ENCODE data around the gene SOCS2. TPM values are rescaled to one million over a fixed set of nuclear protein-coding genes. Genes with fewer than 3 reads are reported as not detected.
"Not testable (repeated sequence)": the region's sequence is repeated elsewhere in the genome, so short reads cannot be mapped to it uniquely, and the experiment has no call there.

The SOCS2 gene, protein sequence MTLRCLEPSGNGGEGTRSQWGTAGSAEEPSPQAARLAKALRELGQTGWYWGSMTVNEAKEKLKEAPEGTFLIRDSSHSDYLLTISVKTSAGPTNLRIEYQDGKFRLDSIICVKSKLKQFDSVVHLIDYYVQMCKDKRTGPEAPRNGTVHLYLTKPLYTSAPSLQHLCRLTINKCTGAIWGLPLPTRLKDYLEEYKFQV
- polyA plus RNA-seq (2014; cell fraction: cytosol; rRNA removed) = 34.9 and 55.9 TPM in 2 replicates
- 70.1 and 81.4 TPM in 2 replicates for polyA plus RNA-seq (2014; cell fraction: nucleus; rRNA removed)

- peak; percentile 46 for DNase-seq (ENCODE audit: low spot score)
Measured at GRCh38 chr12:93571925-93572711, at the start of gene SOCS2. Gene SOCS2, plus strand, starts transcription at chr12:93572675. Its CDS starts 223 bp downstream, at chr12:93572898.

DNA sequence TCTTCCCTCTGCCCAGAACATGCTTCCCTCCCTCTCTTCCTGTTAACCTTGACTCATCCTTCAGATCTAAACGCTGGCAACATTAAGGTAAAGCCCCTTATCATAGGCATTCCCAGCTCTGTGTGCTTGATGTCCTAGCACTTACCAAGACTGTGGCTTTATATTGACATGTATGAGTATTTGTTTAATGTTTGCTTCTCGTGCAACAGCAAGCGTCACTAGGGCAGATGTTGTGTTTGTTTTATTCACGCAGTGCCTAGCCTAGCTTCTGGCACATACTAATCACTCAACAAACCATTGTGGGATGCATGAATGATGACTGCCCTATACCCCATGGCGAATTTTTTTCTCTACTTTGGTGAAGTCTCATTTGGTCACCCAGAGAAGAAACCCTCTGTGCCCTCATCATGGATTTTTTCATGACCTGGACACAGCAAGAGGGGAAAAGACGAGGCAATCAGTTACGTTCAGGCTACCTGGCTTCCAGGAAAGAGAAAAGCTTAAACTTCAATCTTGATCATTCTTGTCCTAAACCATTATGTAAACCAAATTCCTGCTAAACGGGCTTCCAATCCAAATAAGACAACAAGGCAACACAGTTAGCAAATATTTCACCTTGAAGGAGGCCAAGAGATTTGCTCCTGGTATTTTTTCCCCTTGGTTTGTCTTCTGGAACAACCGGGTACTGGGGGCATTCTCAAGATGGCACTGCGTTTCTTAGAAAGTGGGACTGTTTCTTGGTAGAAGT, 47.9 kb upstream of the SOCS2 start:
- DNase-seq (ENCODE audit: low spot score) = no peak

DNA sequence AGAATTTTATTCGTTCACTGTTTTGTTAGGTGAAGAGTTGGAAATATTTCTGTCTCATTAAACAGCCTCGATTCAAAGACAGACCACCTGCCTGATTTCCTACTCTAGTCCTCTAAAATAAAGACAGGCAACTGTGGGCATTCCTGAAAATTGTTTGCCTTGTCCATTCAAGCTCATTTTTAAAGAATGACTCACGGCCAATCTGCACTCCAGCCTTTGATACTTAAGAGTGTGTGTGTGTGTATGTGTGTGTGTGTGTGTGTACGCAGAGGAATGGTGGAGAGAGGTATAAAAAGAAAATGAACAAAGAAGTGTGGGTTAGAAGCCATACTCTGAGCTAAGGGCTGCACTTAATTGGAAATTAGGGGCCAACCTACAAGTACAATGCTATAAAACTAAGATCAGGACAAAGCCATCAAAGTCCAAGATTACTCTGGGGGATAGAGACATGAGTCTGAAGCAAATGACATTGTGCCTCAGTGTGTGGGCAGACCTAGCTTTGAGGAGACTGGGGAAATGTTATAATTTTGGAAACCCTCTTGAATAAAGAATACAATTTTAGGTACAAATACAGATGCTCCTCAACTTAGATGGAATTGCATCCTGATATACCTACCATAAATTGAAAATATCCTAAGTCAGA, 45.6 kb upstream of the SOCS2 start:
- DNase-seq (ENCODE audit: low spot score) = no peak

DNA sequence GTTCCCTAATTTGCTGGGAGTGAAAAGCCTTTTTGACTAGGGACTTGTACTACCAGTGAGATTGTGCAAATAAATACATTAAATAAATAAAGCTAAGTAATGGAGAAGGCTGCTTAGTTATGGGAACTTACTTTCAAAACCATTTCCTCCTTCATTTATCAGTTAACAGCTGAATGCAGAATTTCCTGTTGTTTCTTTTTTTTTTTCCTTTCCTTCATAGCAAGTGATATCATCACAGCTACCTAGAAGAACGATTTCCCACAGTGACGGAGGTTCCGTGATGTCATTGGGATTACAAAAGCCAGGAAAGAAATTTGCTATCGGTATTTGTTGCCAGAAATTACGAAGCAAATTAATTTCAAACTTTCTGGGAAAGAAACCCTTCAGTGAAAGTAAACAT, 42.1 kb upstream of the SOCS2 start:
- DNase-seq (ENCODE audit: low spot score) = no peak

- no peak for DNase-seq (ENCODE audit: low spot score)
Measured at GRCh38 chr12:93533310-93533709, 39.2 kb upstream of the SOCS2 start.

- DNase-seq (ENCODE audit: low spot score) = no peak
Measured at GRCh38 chr12:93536111-93536765, 36.2 kb upstream of the SOCS2 start.

DNA sequence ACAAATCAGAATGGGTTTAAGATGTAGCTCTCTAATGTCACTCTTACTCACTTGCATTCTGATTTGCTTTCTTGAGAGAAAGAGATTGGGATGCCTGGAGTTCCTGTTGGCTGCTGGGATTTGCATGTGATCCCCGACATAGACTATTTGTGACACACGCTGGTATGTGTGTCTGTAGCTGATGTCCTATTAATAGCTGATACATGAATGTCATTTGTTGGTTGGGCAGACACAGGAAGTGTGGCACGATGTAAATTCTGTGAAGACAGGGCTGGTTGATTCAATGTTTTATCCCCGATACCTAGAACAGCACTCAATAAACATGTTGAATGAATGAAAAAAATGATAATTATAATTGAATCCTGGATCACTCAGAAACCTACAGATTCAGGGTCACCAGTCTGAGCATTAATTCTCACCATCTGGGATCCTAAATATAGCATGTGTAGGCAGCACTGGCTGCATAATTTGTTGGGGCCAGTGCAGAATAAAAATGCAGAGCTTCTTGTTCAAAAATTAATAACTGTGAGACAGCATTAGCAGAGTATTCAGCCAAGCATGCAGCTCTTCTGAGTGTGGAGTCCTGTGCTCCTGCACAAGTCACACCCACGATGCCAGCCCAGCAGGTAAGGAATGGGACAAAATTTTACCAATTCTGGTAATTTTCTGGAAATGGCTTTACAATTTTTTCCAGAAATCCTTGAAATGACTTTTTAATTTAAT, 35.5 kb upstream of the SOCS2 start:
- no peak for DNase-seq (ENCODE audit: low spot score)

DNA sequence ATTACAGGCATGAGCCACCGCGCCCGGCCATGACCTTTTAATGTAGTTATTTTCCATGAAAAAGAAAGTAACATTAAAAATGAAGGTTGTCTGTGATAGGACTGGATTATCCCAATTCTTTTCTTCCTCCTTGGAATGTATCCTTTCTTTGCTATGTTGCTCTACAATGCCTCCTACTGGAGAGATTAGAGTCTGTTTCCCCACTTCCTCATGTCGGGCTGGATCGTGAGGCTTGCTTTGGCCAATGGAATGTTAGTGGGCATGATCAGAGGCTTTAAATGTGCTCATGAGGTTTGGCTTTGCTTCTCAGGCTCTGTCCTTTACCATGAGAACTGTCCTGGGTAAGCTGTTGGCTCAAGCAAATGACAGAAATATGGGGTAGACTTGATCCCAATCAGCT, 34.7 kb upstream of the SOCS2 start:
- no peak for DNase-seq (ENCODE audit: low spot score)

GRCh38 chr12:93539821-93540220, 32.7 kb upstream of the SOCS2 start:
- no peak for DNase-seq (ENCODE audit: low spot score)

GRCh38 chr12:93540466-93540865, 32.0 kb upstream of the SOCS2 start:
- no peak for DNase-seq (ENCODE audit: low spot score)

GRCh38 chr12:93541578-93542225, 30.8 kb upstream of the SOCS2 start:
- DNase-seq (ENCODE audit: low spot score) = no peak

DNA sequence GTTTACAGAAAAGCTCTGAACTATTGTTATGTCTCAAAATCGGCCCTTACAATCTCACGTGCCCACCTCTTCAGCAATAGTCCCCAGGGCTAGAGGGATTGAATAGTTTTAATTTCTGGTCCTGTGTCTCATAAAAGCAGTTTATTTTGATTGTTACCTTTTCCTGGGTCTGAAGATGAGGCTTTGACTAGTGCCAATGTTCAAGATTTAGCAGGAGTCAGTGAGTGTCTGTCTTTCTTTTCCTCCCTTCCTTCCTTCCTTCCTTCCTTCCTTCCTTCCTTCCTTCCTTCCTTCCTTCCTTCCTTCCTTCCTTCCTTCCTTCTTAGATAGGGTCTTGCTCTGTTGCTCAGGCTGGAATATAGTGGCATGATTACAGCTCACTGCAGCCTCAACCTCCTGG, 24.7 kb upstream of the SOCS2 start:
- no peak for DNase-seq (ENCODE audit: low spot score)

GRCh38 chr12:93549174-93549573, 23.3 kb upstream of the SOCS2 start:
- no peak for DNase-seq (ENCODE audit: low spot score)

GRCh38 chr12:93550748-93551611, 21.5 kb upstream of the SOCS2 start:
- DNase-seq (ENCODE audit: low spot score) = no peak

DNA sequence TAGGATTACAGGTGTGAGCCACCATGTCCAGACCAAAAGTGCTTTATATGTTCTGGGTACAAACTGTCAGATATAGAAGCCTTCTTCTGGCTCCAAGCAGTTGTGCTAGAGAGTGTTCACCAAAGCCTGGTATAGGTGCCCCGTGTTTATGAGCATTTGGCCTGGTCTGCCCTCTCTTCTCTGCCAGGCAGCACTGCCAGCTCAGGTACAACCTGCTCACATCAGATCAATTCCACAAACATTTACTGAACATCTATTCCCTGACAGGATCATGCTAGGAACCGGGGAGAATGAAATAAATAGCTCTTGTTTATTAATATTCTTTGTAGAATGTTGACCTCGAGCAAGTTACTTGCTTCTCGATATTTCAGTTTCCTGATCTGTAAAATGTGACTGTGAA, 20.0 kb upstream of the SOCS2 start:
- DNase-seq (ENCODE audit: low spot score) = no peak

DNA sequence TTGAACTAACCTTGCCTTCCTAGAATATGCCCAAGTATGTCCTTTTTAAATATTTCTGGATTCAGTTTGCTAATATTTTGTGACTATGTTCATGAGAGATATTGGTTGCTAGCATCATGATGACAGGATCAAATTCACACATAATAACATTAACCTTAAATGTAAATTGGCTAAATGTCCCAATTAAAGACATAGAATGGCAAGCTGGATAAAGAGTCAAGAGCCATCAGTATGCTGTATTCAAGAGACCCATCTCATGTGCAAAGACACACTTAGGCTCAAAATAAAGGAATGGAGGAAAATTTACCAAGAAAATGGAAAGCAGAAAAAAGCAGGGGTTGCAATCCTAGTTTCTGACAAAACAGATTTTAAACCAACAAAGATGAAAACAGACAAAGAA, 14.6 kb upstream of the SOCS2 start:
- DNase-seq (ENCODE audit: low spot score) = not testable (repeated sequence)

GRCh38 chr12:93558685-93559084, 13.8 kb upstream of the SOCS2 start:
- DNase-seq (ENCODE audit: low spot score) = not testable (repeated sequence)

DNA sequence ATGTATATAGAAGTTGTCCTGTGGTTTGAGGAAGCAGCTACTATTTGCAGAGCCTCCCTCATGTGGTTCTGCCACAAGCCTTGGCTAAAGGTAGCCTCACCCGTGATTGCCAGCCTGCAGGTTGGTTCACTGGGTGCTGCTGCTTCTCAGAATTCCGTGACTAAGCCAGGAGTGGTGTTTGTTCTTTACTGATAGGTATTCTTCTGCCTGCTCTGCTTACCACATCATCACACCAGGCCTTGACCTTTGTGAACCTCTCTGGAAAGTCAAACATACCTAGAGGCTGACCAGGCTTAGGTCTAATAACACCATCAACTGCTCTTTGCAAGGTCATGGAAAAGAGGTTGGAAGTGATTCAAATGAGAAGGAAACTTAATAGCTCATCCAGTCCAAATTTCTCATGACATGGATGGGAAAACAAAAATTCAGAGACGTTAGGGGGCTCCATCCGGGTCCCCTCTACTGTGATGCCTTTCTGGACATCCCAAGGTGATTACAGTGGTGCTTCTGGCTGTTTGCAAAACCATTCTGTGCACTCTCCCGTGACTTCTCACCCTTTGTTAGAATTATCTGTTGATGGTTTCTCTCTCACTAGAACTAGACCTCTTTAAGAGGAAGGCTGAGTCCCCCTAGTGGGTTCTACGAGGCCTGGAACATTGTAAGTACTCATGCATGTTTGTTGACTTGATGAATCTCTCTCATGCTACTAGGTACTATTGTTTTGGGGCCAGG, 8.5 kb upstream of the SOCS2 start:
- no peak for DNase-seq (ENCODE audit: low spot score)

Data from SK-N-DZ (cell line).